Tibial artery (tissue), 4 donors: ENCODE measurements around the gene SERINC1.
"Not testable (repeated sequence)": the region's sequence is repeated elsewhere in the genome, so short reads cannot be mapped to it uniquely, and the experiment has no call there.

Experiments
- DNase-seq, 2 donors: peaks; one replicate each; pipeline ENCODE4 v3.0.0-alpha.2; 2019
- H3K27ac ChIP-seq, 2 donors: fragments of 200-600 bp; sonication (generic) in 1 of 2; 1 replicate in 1 of 2; 2 replicates in 1 of 2; pipeline ENCODE4 v1.5.1; 2018 to 2019; ENCODE audit warnings: mild to moderate bottlenecking in 1 of 2
- H3K27me3 ChIP-seq, 2 donors: fragments of 200-600 bp; sonication (generic) in 1 of 2; one replicate each; pipeline versions ENCODE4 v1.5.1 to v1.6.0; 2016 to 2019
- H3K36me3 ChIP-seq, 3 donors: fragments of 200-600 bp; sonication (generic) in 2 of 3; one replicate each; pipeline ENCODE4 v1.5.1; 2016 to 2019; ENCODE audit warnings: mild to moderate bottlenecking in 2 of 3
- H3K4me1 ChIP-seq, 4 donors: fragments of 200-600 bp; sonication (generic) in 2 of 4; 1 replicate in 3 of 4; 2 replicates in 1 of 4; pipeline ENCODE4 v1.5.1; 2016 to 2019
- H3K4me3 ChIP-seq, 2 donors: fragments of 200-600 bp; sonication (generic) in 1 of 2; 1 replicate in 1 of 2; 2 replicates in 1 of 2; pipeline ENCODE4 v1.5.1; 2018 to 2019; ENCODE audit warnings: mild to moderate bottlenecking in 2 of 2
- H3K9me3 ChIP-seq, 3 donors: fragments of 200-600 bp; sonication (generic) in 1 of 3; one replicate each; pipeline ENCODE4 v1.5.1; 2016 to 2019
- CTCF ChIP-seq, 2 experiments: fragments of 200-600 bp in 1 of 2; fragments of 450-650 bp in 1 of 2; IDR thresholded peaks; one replicate each; pipeline ENCODE4 v1.5.1; 2017 to 2019; ENCODE audit warnings: antibody characterized with exemption in 2 of 2, mild to moderate bottlenecking in 1 of 2, moderate library complexity in 1 of 2
- intact Hi-C: fragments of 100-400 bp; cut with DNase I; formaldehyde crosslinking; loops from one replicate; pipeline ENCODE4 v1.15.0; 2023; ENCODE audit warnings: low total_unique reads

The SERINC1 gene

GRCh38 chr6:122471107-122472021, at the start of gene SERINC1:
TSS of gene SERINC1 (minus strand) at chr6:122471807. CDS start at chr6:122471737, 70 bp downstream.
- H3K36me3 ChIP-seq, result peaks cover 0 to 4% (median 0%) of the 10 kb centered on the region in 3 donors
- no peak for TF ChIP-seq CTCF (IDR thresholded peaks at IDR 0.05)
- H3K9me3 ChIP-seq, result no peaks in the 10 kb centered on the region
- peak; percentile 95 to 97 for DNase-seq
- intact Hi-C loops, result loop anchor here (5.0 kb wide), 1 partner anchor 69 kb away; no protein-coding TSS in a partner anchor
- no peaks in the 10 kb centered on the region for H3K27me3 ChIP-seq
- peak within 1 kb of the TSS; percentile 64 to 90 for H3K4me3 ChIP-seq
- peak within 1 kb of the TSS; percentile 88 to 96 for H3K27ac ChIP-seq
- peaks cover 0 to 47% (median 24%) of the 10 kb centered on the region in 4 donors for H3K4me1 ChIP-seq

GRCh38 chr6:122511193-122511924, 39.8 kb upstream of the SERINC1 start:
- no peak for TF ChIP-seq CTCF (IDR thresholded peaks at IDR 0.05)
- intact Hi-C loops, result no loop called here
- DNase-seq, result no peak
- no peak overlapping the region for H3K4me3 ChIP-seq
- H3K9me3 ChIP-seq, result no peaks in the 10 kb centered on the region
- H3K27ac ChIP-seq, result no peak overlapping the region
- no peaks in the 10 kb centered on the region for H3K27me3 ChIP-seq
- H3K4me1 ChIP-seq, result no peaks in the 10 kb centered on the region
- H3K36me3 ChIP-seq, result no peaks in the 10 kb centered on the region

GRCh38 chr6:122505170-122505569, 33.6 kb upstream of the SERINC1 start:
- H3K27ac ChIP-seq, H3K4me3 ChIP-seq, H3K27me3 ChIP-seq, intact Hi-C loops, DNase-seq, H3K36me3 ChIP-seq, H3K4me1 ChIP-seq: not testable (repeated sequence)
- peaks cover 0 to 22% (median 21%) of the 10 kb centered on the region in 3 donors for H3K9me3 ChIP-seq

- H3K9me3 ChIP-seq, result peaks cover 0 to 38% (median 22%) of the 10 kb centered on the region in 3 donors
- intact Hi-C loops, result no loop called here
- H3K27me3 ChIP-seq, result no peaks in the 10 kb centered on the region
- H3K4me3 ChIP-seq, result no peak overlapping the region
- no peak for TF ChIP-seq CTCF (IDR thresholded peaks at IDR 0.05)
- no peaks in the 10 kb centered on the region for H3K36me3 ChIP-seq
- no peaks in the 10 kb centered on the region for H3K4me1 ChIP-seq
- no peak overlapping the region for H3K27ac ChIP-seq
- no peak for DNase-seq
Measured at GRCh38 chr6:122501475-122501874, 29.9 kb upstream of the SERINC1 start.

GRCh38 chr6:122495612-122496011, 24.0 kb upstream of the SERINC1 start:
- Histone ChIP-seq H3K36me3 (no peaks in the 10 kb centered on the region), H3K27me3 (peaks cover 0 to 4% of the 10 kb centered on the region in 2 donors), H3K4me1 (no peaks in the 10 kb centered on the region), H3K27ac (no peak overlapping the region), H3K9me3 (peaks cover 0 to 26% (median 4%) of the 10 kb centered on the region in 3 donors), H3K4me3 (no peak overlapping the region)
- intact Hi-C loops, result no loop called here
- no peak for TF ChIP-seq CTCF (IDR thresholded peaks at IDR 0.05)
- DNase-seq, result no peak
